ENCODE data around the gene MELK.

DNA sequence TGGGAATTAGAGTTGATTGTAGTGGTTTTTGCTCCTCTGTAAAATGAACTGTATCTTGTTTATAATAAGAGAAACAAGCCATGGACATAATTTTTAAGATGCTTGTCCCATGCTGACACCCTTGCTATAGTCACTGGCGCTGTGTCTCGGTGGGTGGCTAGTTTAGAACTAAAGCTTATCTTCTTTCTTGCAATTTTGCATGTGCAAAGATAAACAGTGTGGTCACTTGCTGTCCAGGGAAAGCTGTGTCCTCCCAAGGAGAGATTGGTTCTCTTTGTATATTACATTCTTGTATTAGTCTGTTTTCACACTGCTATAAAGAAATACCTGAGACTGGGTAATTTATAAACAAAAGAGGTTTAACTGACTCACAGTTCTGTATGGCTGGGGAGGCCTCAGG is 143.8 kb downstream of the MELK start:
- TF ChIP-seq POLR2AphosphoS5 (IDR thresholded peaks at IDR 0.05), result no peak
- TF ChIP-seq POLR2A (IDR thresholded peaks at IDR 0.05), result no peak

Measured in prostate gland (tissue), 1 donor.